Inflammatory macrophage (primary cell): ENCODE results near the gene TLCD1.
A peak's percentile ranks its signal among the peaks of the same experiment; 100 is the strongest.
"Not testable (repeated sequence)": the region's sequence is repeated elsewhere in the genome, so short reads cannot be mapped to it uniquely, and the experiment has no call there.

Experiments
- DNase-seq, 2 donors: peaks; one replicate each; pipeline ENCODE4 v3.0.0-alpha.2; 2020 to 2022

TLCD1 gene

GRCh38 chr17:28746611-28747050 is 20.6 kb upstream of the TLCD1 start:
- DNase-seq, result no peak

GRCh38 chr17:28745786-28746411 is 19.9 kb upstream of the TLCD1 start:
- DNase-seq, result no peak

GRCh38 chr17:28744972-28745785 is 19.1 kb upstream of the TLCD1 start:
- DNase-seq, result peak; percentile 3 to 12

- peak; percentile 17 to 40 for DNase-seq
Measured at GRCh38 chr17:28744104-28744971, 18.3 kb upstream of the TLCD1 start.

- peak; percentile 86 to 96 for DNase-seq
Measured at GRCh38 chr17:28743243-28744103, 17.4 kb upstream of the TLCD1 start, which contains the start of gene TRAF4. Gene TRAF4 (plus strand): TSS chr17:28744011. CDS start chr17:28744113, 102 bp downstream.

GRCh38 chr17:28741358-28742349 is 15.6 kb upstream of the TLCD1 start:
- DNase-seq, result peak; percentile 78 to 79

- DNase-seq, result no peak
Measured at GRCh38 chr17:28740406-28741357, 14.6 kb upstream of the TLCD1 start.

- no peak for DNase-seq
Measured at GRCh38 chr17:28738680-28739384, 12.8 kb upstream of the TLCD1 start.

GRCh38 chr17:28737770-28738679 is 12.0 kb upstream of the TLCD1 start:
- DNase-seq, result no peak

GRCh38 chr17:28737316-28737715 is 11.3 kb upstream of the TLCD1 start:
- no peak for DNase-seq

- DNase-seq, result not testable (repeated sequence)
Measured at GRCh38 chr17:28735913-28736769, 10.1 kb upstream of the TLCD1 start.

GRCh38 chr17:28735242-28735722 is 9.2 kb upstream of the TLCD1 start:
- no peak for DNase-seq

GRCh38 chr17:28734712-28735241 is 8.7 kb upstream of the TLCD1 start:
- DNase-seq, result no peak

- no peak for DNase-seq
Measured at GRCh38 chr17:28733346-28733745, 7.3 kb upstream of the TLCD1 start.

- DNase-seq, result no peak
Measured at GRCh38 chr17:28729950-28730330, 3.9 kb upstream of the TLCD1 start.
